ENCODE data around the gene PIM1.
"Not testable (repeated sequence)": the region's sequence is repeated elsewhere in the genome, so short reads cannot be mapped to it uniquely, and the experiment has no call there.

The PIM1 gene

DNA sequence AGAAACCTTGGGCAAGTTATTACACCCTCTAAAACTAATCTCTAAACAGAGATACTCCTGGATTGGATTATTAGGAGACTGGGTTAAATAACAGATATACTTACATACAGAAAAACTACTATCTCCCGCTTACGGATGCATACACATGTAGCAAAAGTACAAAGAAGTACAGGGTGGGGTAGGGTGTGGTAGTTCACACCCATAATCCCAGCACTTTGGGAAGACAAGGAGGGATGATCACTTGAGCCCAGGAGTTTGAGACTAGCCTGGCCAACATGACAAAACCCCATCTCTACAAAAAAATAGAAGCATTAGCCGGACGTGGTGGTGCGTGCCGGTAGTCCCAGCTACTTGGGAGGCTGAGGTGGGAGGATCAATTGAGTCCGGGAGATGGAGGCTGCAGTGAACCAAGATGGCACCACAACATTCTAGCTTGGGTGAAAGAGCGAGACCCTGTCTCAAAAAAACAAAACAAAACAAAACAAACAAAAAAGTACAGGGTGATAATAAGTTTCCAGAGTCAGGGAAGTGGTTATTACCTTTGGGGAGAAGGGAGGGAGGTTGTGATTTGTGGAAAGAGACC, 8.1 kb downstream of the PIM1 start:
- TF ChIP-seq, protein P1, sequence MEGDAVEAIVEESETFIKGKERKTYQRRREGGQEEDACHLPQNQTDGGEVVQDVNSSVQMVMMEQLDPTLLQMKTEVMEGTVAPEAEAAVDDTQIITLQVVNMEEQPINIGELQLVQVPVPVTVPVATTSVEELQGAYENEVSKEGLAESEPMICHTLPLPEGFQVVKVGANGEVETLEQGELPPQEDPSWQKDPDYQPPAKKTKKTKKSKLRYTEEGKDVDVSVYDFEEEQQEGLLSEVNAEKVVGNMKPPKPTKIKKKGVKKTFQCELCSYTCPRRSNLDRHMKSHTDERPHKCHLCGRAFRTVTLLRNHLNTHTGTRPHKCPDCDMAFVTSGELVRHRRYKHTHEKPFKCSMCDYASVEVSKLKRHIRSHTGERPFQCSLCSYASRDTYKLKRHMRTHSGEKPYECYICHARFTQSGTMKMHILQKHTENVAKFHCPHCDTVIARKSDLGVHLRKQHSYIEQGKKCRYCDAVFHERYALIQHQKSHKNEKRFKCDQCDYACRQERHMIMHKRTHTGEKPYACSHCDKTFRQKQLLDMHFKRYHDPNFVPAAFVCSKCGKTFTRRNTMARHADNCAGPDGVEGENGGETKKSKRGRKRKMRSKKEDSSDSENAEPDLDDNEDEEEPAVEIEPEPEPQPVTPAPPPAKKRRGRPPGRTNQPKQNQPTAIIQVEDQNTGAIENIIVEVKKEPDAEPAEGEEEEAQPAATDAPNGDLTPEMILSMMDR (IDR thresholded peaks at IDR 0.05; ENCODE audit: low read depth, low read length): no peak

DNA sequence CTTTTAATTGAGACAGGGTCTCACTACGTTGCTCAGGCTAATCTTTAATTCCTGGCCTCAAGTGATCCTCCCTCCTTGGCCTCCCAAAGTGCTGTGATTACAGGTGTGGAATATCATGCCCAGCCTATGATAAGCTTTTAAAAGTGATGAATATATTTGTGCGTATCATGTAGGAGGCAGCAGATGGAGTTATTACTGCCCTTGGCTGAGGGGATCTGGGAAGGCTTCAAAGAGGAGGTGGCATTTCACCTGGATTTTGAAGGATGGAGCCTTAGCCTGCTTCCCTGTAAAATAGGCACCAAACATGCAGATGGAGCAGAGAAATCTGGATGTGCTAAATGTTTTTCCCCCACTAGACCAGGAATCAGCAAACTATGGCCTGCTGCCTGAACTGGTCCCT, 10.1 kb downstream of the PIM1 start:
- DNase-seq (ENCODE audit: extremely low read depth, low read depth): no peak
- TF ChIP-seq, protein P1 (IDR thresholded peaks at IDR 0.05; ENCODE audit: low read depth, low read length): no peak

More for the DNA sequence above, 8.1 kb downstream of the PIM1 start:
- DNase-seq (ENCODE audit: extremely low read depth, low read depth): no peak

DNA sequence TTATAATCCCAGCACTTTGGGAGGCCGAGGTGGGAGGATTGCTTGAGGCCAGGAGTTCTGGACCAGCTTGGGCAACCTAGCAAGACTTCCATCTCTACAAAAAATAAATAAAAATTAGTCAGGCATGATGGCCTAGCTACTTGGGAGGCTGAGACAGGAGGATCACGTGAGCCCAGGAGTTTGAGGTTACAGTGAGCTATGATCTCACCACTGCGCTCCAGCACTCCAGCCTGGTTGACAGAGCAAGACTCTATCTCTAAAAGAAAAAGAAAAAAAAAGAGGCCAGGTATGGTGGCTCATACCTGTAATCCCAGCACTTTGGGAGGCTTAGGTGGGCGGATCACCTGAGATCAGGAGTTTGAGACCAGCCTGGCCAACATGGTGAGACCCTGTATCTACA, 10.7 kb downstream of the PIM1 start:
- not testable (repeated sequence) for DNase-seq (ENCODE audit: extremely low read depth, low read depth)

DNA sequence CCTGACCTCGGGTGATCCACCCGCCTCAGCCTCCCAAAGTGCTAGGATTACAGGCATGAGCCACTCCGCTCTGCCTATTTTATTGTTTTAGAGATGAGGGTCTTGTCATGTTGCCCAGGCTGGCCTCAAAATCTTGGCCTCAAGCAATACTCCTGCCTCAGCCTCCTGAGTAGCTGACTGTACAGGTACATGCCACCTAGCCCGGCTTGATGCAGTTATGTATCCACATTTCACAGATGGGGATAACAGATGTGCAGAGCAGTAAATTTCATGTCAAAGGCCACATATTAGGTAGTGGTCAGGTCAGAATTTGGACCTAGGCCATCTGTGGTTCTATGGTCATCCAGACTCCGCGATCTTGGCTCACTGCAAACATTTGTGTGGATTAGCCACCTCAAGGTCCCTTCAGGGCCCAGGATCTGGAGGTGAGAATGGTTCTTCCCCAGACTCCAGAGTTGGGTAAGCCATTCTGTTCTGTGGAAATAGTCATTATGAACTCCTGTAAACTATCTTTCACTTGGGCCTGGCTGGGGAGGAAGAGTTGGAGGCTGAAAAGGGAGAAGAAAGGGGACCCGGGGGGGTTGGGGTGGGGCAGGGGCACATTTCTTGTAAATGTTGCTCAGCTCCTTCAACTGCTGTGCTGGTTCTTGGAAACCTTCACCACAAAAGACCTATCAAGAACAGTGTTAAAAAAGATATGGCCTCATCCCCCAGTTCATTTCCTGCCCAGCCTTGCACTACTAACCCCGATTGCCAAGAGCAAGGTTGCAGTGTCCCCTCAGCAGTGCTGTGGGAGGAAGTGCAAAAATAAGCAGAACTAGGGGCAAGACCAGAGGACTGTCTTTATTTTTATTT, 13.0 kb downstream of the PIM1 start:
- DNase-seq (ENCODE audit: extremely low read depth, low read depth): no peak
- TF ChIP-seq, protein P1 (IDR thresholded peaks at IDR 0.05; ENCODE audit: low read depth, low read length): no peak

DNA sequence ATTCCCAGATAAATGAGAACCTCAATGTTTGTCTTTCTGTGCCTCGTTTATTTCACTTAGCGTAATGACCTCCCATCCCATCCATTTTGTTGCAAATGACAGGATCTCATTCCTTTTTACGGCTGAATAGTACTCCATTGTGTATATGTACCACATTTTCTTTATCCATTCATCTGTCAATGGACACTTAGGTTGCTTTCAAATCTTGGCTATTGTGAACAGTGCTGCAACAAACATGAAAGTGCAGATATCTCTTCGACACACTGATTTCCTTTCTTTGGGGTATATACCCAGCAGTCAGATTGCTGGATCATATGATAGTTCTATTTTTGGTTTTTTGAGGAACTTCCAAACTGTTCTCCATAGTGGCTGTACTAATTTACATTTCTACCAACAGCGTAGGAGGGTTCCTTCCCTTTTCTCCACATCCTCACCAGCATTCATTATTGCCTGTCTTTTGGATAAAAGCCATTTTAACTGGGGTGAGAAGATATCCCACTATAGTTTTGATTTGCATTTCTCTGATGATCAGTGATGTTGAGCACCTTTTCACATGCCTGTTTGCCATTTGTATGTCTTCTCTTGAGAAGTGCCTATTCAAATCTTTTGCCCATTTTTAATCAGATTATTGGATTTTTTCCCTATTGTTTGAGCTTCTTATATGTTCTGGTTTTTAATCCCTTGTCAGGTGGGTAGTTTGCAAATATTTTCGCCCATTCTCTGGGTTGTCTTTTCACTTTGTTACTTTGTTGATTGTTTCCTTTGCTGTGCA, 16.2 kb downstream of the PIM1 start:
- DNase-seq (ENCODE audit: extremely low read depth, low read depth): not testable (repeated sequence)

DNA sequence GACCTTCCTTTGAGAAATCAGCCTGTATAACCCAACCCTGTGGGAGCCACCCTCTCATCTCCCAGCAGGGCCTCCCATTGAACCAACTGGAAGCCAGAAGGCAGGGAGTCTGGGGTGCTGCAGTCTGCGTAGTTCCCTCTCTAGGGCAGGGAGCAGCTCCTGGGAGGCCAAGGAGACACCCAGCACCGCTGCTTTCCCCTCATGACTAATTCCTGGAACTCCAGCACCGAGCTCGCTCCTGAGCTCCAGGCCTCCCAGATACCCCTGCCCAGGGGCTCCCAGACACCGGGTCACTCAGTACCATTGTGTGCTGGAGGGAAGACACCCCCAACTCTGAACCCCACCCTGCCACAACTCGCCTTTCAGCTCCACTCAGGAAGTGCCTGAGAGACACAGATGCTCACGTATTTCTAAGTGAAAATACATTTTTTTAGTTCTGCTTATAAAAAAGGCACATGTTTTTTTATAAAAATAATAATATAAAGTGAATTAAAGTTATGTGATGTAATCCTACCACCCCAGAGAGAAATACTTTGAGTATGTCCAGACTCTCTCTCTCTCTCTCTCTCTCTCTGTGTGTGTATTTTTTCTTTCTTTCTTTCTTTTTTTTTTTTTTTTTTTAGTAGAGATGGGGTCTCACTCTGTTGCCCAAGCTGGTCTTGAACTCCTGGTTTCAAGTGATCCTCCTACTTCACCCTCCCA, 17.5 kb downstream of the PIM1 start:
- TF ChIP-seq, protein P1 (IDR thresholded peaks at IDR 0.05; ENCODE audit: low read depth, low read length): no peak
- DNase-seq (ENCODE audit: extremely low read depth, low read depth): no peak

DNA sequence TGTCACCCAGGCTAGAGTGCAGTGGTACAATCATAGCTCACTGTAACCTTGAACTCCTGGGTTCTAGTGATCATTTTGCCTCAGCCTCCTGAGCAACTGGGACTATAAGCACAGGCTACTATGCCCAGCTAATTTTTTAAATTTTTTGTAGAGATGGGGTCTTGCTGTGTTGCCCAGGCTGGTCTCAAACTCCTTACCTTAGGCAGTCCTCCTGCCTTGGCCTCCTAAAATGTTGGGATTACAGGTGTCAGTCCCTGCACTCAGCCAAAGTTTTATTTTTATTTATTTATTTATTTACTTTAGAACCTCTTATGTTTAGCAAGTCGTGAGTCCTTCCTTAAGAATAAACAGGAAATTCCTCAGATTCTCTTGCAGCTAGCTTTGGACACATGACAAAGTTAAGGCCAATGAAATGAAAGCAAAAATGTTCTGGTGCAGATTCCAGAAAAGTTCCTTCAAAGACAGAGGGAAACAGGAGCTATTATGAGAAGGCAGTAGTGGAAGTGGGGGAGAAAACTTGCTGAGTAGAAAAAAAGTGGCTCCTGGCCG, 19.1 kb downstream of the PIM1 start:
- DNase-seq (ENCODE audit: extremely low read depth, low read depth): no peak
- TF ChIP-seq, protein P1 (IDR thresholded peaks at IDR 0.05; ENCODE audit: low read depth, low read length): no peak

All from AG09319 (cell line).